ENCODE results near the gene ROM1. TPM values are rescaled to one million over a fixed set of nuclear protein-coding genes. Genes with fewer than 3 reads are reported as not detected.
"Not testable (repeated sequence)": the region's sequence is repeated elsewhere in the genome, so short reads cannot be mapped to it uniquely, and the experiment has no call there.

The ROM1 gene
- total RNA-seq, 1 donor from 2014 or later = 1.1 TPM

GRCh38 chr11:62648185-62648966 is 35.3 kb downstream of the ROM1 start:
- DNase-seq (ENCODE audit: low spot score) (no peak), ATAC-seq (no peak)

- DNase-seq (ENCODE audit: low spot score) (no peak), ATAC-seq (no peak)
Measured at GRCh38 chr11:62648967-62649364, 35.9 kb downstream of the ROM1 start.

- DNase-seq (ENCODE audit: low spot score) = no peak
- no peak for ATAC-seq
Measured at GRCh38 chr11:62649486-62649885, 36.4 kb downstream of the ROM1 start.

GRCh38 chr11:62650283-62650682 is 37.2 kb downstream of the ROM1 start:
- not testable (repeated sequence) for DNase-seq (ENCODE audit: low spot score); ATAC-seq

- DNase-seq (ENCODE audit: low spot score) = no peak
Measured at GRCh38 chr11:62652161-62653006, 39.3 kb downstream of the ROM1 start.

GRCh38 chr11:62654297-62654696 is 41.2 kb downstream of the ROM1 start:
- ATAC-seq (no peak), DNase-seq (ENCODE audit: low spot score) (no peak)

More at GRCh38 chr11:62652161-62653006, 39.3 kb downstream of the ROM1 start:
- no peak for ATAC-seq

- DNase-seq (ENCODE audit: low spot score) (no peak), ATAC-seq (no peak)
Measured at GRCh38 chr11:62656796-62657429, 43.9 kb downstream of the ROM1 start.

- no peak for DNase-seq (ENCODE audit: low spot score)
- peak; percentile 43 for ATAC-seq
Measured at GRCh38 chr11:62664405-62665074, 51.5 kb downstream of the ROM1 start.

Other genes with a start within 250 kb of the ROM1 start
- gene SCGB1A1, start 194.2 kb upstream of the ROM1 start, total RNA-seq = 2.0 TPM
- 115 TPM for gene AHNAK, start 66.5 kb upstream of the ROM1 start, total RNA-seq
- gene EEF1G, start 39.4 kb upstream of the ROM1 start, total RNA-seq = 441 TPM
- 32.6 TPM for gene TUT1, start 21.7 kb upstream of the ROM1 start, total RNA-seq
- gene MTA2, start 11.4 kb upstream of the ROM1 start, total RNA-seq = 24.4 TPM
- gene EML3, start 482 bp upstream of the ROM1 start, total RNA-seq = 29.9 TPM
- gene B3GAT3, start 8.7 kb downstream of the ROM1 start, total RNA-seq = 16.8 TPM
- gene GANAB, start 33.4 kb downstream of the ROM1 start, total RNA-seq = 220 TPM
- 12.8 TPM for gene INTS5, start 40.0 kb downstream of the ROM1 start, total RNA-seq
- gene C11orf98, start 52.0 kb downstream of the ROM1 start, total RNA-seq = 30.4 TPM
- gene CSKMT, start 52.1 kb downstream of the ROM1 start, total RNA-seq = 3.4 TPM
- 4.9 TPM for gene UQCC3, start 58.4 kb downstream of the ROM1 start, total RNA-seq
- 3.3 TPM for gene LBHD1, start 59.0 kb downstream of the ROM1 start, total RNA-seq
- 30.5 TPM for gene UBXN1, start 65.8 kb downstream of the ROM1 start, total RNA-seq
- not detected for gene LRRN4CL, start 76.3 kb downstream of the ROM1 start, total RNA-seq
- 35.1 TPM for gene BSCL2, start 94.2 kb downstream of the ROM1 start, total RNA-seq
- 0.20 TPM for gene GNG3, start 94.4 kb downstream of the ROM1 start, total RNA-seq
- 13.7 TPM for gene HNRNPUL2, start 114.2 kb downstream of the ROM1 start, total RNA-seq
- 11.2 TPM for gene TTC9C, start 115.2 kb downstream of the ROM1 start, total RNA-seq
- gene ZBTB3, start 140.9 kb downstream of the ROM1 start, total RNA-seq = 5.5 TPM
- 22.7 TPM for gene POLR2G, start 148.3 kb downstream of the ROM1 start, total RNA-seq
- gene TAF6L, start 158.1 kb downstream of the ROM1 start, total RNA-seq = 22.9 TPM
- 27.5 TPM for gene TMEM179B, start 174.1 kb downstream of the ROM1 start, total RNA-seq
- gene TMEM223, start 178.7 kb downstream of the ROM1 start, total RNA-seq = 7.6 TPM
- 42.8 TPM for gene NXF1, start 192.2 kb downstream of the ROM1 start, total RNA-seq
- 23.8 TPM for gene STX5, start 218.8 kb downstream of the ROM1 start, total RNA-seq
- not detected for gene TEX54, start 219.6 kb downstream of the ROM1 start, total RNA-seq
- gene WDR74, start 226.3 kb downstream of the ROM1 start, total RNA-seq = 20.5 TPM

All from left lobe of liver (tissue), 2 donors.